Measurements from ENCODE around the gene HHIPL1.

Gene HHIPL1

GRCh38 chr14:99609245-99610170, 35.4 kb upstream of the HHIPL1 start:
- FAIRE-seq: no peak
- DNase-seq (ENCODE audit: extremely low spot score, insufficient read length, low read depth): no peak

- FAIRE-seq (no peak), DNase-seq (ENCODE audit: extremely low spot score, insufficient read length, low read depth) (no peak)
These were observed 33.3 kb upstream of the HHIPL1 start for GRCh38 chr14:99611646-99612045.

GRCh38 chr14:99612071-99612737, 32.7 kb upstream of the HHIPL1 start:
- FAIRE-seq (no peak), DNase-seq (ENCODE audit: extremely low spot score, insufficient read length, low read depth) (no peak)

- FAIRE-seq (no peak), DNase-seq (ENCODE audit: extremely low spot score, insufficient read length, low read depth) (no peak)
These were observed 32.1 kb upstream of the HHIPL1 start for GRCh38 chr14:99612738-99613330.

- FAIRE-seq (no peak), DNase-seq (ENCODE audit: extremely low spot score, insufficient read length, low read depth) (no peak)
These were observed 29.3 kb upstream of the HHIPL1 start for GRCh38 chr14:99615497-99616157.

GRCh38 chr14:99616832-99617800, 27.8 kb upstream of the HHIPL1 start:
- no peak for DNase-seq (ENCODE audit: extremely low spot score, insufficient read length, low read depth)
- no peak for FAIRE-seq

GRCh38 chr14:99619835-99620834, 24.8 kb upstream of the HHIPL1 start:
- no peak for FAIRE-seq
- DNase-seq (ENCODE audit: extremely low spot score, insufficient read length, low read depth): no peak

- no peak for DNase-seq (ENCODE audit: extremely low spot score, insufficient read length, low read depth)
- no peak for FAIRE-seq
These were observed 23.0 kb upstream of the HHIPL1 start for GRCh38 chr14:99621948-99622347.

- DNase-seq (ENCODE audit: extremely low spot score, insufficient read length, low read depth) (no peak), FAIRE-seq (no peak)
These were observed 20.9 kb upstream of the HHIPL1 start for GRCh38 chr14:99624024-99624423.

GRCh38 chr14:99624971-99625370, 20.0 kb upstream of the HHIPL1 start:
- FAIRE-seq: no peak
- no peak for DNase-seq (ENCODE audit: extremely low spot score, insufficient read length, low read depth)

- DNase-seq (ENCODE audit: extremely low spot score, insufficient read length, low read depth) (no peak), FAIRE-seq (no peak)
These were observed 19.5 kb upstream of the HHIPL1 start for GRCh38 chr14:99625476-99625875.

- FAIRE-seq (no peak), DNase-seq (ENCODE audit: extremely low spot score, insufficient read length, low read depth) (no peak)
These were observed 18.8 kb upstream of the HHIPL1 start for GRCh38 chr14:99626041-99626648.

GRCh38 chr14:99627100-99627499, 17.8 kb upstream of the HHIPL1 start:
- DNase-seq (ENCODE audit: extremely low spot score, insufficient read length, low read depth) (no peak), FAIRE-seq (no peak)

GRCh38 chr14:99627510-99628381, 17.2 kb upstream of the HHIPL1 start:
- no peak for FAIRE-seq
- no peak for DNase-seq (ENCODE audit: extremely low spot score, insufficient read length, low read depth)

- DNase-seq (ENCODE audit: extremely low spot score, insufficient read length, low read depth) (peak; percentile 67), FAIRE-seq (peak; percentile 31)
These were observed 15.9 kb upstream of the HHIPL1 start for GRCh38 chr14:99628887-99629618.

- no peak for FAIRE-seq
- DNase-seq (ENCODE audit: extremely low spot score, insufficient read length, low read depth): no peak
These were observed 14.7 kb upstream of the HHIPL1 start for GRCh38 chr14:99630202-99630601.

Data from GM18507 (cell line).